Hypothalamus (tissue), 51 donors: Measurements from ENCODE around the gene RAD51AP1.
A peak's percentile ranks its signal among the peaks of the same experiment; 100 is the strongest.

ENCODE experiments used
- DNase-seq, 51 donors: peaks; one replicate each; lab custom pipeline; 2025; lab: John Stamatoyannopoulos, UW

The RAD51AP1 gene

GRCh38 chr12:4588916-4589315, 50.2 kb downstream of the RAD51AP1 start:
- no peak for DNase-seq

GRCh38 chr12:4589941-4590340, 51.3 kb downstream of the RAD51AP1 start:
- no peak for DNase-seq

GRCh38 chr12:4591180-4591687, 52.5 kb downstream of the RAD51AP1 start:
- DNase-seq: no peak

DNA sequence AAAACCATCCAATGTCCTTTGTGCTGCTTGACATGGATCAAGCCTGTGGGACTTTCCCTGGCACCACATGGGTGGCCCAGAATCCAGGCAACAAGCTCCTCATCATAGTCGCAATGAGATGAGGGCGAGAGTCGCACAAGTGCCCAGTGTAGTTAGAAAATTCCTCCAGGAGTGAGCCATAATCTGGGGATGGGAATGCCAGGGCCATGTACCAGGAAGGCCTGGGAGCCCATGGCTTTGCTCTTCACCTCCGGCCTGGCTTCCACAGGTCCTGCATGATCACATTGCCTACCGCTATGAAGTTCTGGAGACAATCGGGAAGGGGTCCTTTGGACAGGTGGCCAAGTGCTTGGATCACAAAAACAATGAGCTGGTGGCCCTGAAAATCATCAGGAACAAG, 57.2 kb downstream of the RAD51AP1 start:
- DNase-seq: no peak

DNA sequence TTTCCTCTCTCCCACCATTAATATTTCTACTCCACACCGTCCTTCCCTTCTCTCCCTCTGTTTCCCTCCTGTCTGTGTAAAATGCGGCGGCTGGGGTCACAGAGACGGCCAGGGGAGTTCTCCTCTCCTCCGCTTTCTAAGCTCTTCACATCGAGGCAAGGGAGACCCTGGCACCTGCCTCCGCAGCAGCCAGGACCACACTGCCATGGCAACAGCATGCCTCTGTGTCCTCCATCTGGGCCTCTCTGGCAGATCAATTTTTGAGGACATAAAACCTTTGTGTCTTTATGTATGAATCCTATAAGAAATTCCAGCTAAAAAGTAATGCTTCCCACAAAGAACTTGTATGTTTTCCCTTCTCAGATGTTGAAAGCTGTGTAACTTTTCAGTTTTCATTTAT, 64.7 kb downstream of the RAD51AP1 start:
- DNase-seq: peak in 6 of 51 donors; percentile 6 to 15 (median 8)

DNA sequence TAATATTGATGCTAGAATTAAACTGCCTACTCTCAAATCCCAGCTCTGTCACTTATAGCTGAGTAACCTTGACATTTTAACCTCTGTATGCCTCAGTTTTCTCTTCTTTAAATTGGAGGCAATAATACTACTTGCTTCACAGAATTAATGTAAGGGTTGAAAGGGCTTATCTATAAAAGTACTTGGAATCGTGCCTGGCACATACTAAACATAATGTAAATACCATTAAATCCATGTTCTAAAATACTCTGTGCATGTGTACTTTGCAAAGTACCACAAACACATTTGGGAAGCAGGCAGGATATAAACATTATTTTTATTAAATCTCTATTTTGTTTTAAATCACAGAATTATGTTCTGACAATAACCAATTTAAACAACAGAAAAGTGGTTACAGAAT, 65.3 kb downstream of the RAD51AP1 start:
- DNase-seq: no peak

DNA sequence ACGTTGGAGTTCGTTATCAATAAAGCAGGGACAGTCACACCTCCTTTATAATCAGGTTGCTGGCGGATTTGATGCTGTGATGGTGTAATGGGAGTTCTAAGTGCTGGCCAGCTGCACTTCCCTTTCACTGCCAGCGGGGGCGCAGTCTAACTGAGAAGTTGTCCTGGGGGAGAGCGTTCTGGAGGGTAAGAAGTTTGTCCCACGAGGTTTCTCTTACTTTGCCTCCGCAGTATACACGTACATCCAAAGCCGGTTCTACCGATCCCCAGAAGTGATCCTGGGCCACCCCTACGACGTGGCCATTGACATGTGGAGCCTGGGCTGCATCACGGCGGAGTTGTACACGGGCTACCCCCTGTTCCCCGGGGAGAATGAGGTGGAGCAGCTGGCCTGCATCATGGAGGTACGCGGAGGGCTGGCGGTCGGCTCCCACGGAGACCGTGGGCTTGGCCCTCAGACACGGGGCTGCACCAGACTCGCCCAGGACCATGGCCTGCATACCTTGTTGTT, 66.0 kb downstream of the RAD51AP1 start:
- peak; percentile 23 to 88 (median 66) for DNase-seq

GRCh38 chr12:4607056-4607455, 68.4 kb downstream of the RAD51AP1 start:
- DNase-seq: no peak

DNA sequence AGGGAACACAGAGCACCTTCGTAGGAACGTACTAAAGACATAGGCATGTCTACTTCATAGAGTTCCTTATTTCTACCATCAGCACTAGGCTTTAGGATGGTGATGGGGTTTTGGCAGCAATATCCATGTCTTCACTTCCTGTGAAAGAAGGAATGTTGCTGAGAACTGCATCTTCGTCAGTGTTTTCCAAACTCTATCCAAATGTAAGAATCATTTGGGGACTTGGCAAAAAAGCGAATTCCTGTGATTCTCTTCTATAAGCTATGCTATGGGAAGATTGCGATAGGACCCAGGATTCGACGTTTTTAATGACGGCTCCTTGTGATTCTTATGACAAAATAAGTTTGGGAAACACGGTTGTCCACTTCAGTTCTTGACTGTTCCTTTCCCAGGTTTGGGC, 70.4 kb downstream of the RAD51AP1 start:
- no peak for DNase-seq
